Mesodermal cell (in vitro differentiated cells): ENCODE data around the gene PIGB. TPM values are rescaled to one million over a fixed set of nuclear protein-coding genes. Genes with fewer than 3 reads are reported as not detected.
"Not testable (repeated sequence)": the region's sequence is repeated elsewhere in the genome, so short reads cannot be mapped to it uniquely, and the experiment has no call there.

Experiments
- H3K27ac ChIP-seq: 2 replicates; pipeline ENCODE4 v1.7.0; 2013; ENCODE audit warnings: mild to moderate bottlenecking, low read depth, low read length, moderate library complexity; ENCODE audit not compliant: severe bottlenecking
- H3K36me3 ChIP-seq: 2 replicates; pipeline ENCODE4 v1.7.1; 2013; ENCODE audit warnings: mild to moderate bottlenecking, low read length, moderate library complexity; ENCODE audit not compliant: control insufficient read depth, insufficient read depth
- H3K4me1 ChIP-seq: one replicate; pipeline ENCODE4 v1.7.1; 2013; ENCODE audit warnings: mild to moderate bottlenecking, low read length; ENCODE audit not compliant: insufficient read depth, control insufficient read depth, poor library complexity, severe bottlenecking
- H3K4me3 ChIP-seq: 2 replicates; pipeline ENCODE4 v1.7.0; 2013; ENCODE audit warnings: low read length, control low read depth, mild to moderate bottlenecking; ENCODE audit not compliant: insufficient read depth, poor library complexity, severe bottlenecking; ENCODE audit errors: extremely low read depth
- H3K9me3 ChIP-seq: 2 replicates; pipeline ENCODE4 v1.7.1; 2013; ENCODE audit warnings: mild to moderate bottlenecking, low read length, moderate library complexity; ENCODE audit not compliant: control insufficient read depth
- WGBS, 2 experiments: methylation state at CpG; one replicate each; pipeline ENCODE4 v1.1.5; 2013; ENCODE audit warnings: missing lambda C conversion rate in 2 of 2; ENCODE audit not compliant: insufficient coverage in 2 of 2; 5-methylcytosine and 5-hydroxymethylcytosine counted together
- polyA plus RNA-seq, 2 experiments: library from polyadenylated mRNA; stranded (reverse); fragments of 50-300 nt; gene quantifications; one replicate each; pipeline ENCODE4 v1.2.3, GENCODE V29; 2013

PIGB gene
- 9.2 TPM for polyA plus RNA-seq (2013, experiment 1 of 2)
- polyA plus RNA-seq (2013, experiment 2 of 2), result 11.1 TPM

GRCh38 chr15:55318588-55319494 lies at the start of gene PIGB, which contains the start of gene PIGBOS1:
TSS of gene PIGB (plus strand) at chr15:55319222. CDS start at chr15:55319251, 29 bp downstream.
TSS of gene PIGBOS1 (minus strand) at chr15:55319123. CDS start at chr15:55317792, 1,331 bp downstream.
- Histone ChIP-seq H3K4me1 (no peaks in the 10 kb centered on the region), H3K4me3 (peak within 1 kb of the TSS; percentile 68), H3K27ac (peak within 1 kb of the TSS; percentile 73), H3K9me3 (no peaks in the 10 kb centered on the region), H3K36me3 (peaks cover 5% of the 10 kb centered on the region)
- WGBS, 2 experiments, result 7% methylated on average over 43 of the region's 49 CpGs

DNA sequence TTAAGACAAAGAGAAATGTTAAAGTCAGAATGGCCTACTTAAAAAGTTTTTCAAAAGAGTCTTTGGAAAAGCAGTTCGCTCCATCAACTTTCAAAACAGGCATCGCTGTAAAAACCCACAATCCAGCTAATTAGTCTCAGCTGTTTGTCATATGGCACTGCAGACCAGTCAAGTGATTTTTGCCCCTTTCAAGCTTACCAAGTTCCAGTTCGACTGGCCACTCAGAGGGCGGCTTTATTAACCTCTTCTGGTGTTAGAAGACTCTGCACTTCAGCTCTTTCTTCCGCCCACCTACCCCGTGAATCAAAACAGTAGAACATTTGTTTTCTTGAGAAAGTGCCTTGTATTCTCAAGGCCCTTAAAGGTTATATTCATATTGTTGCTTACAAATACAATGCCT lies 48.7 kb upstream of the PIGB start:
- H3K4me3 ChIP-seq, result no peak overlapping the region
- H3K4me1 ChIP-seq, result peaks cover 5% of the 10 kb centered on the region
- no peak overlapping the region for H3K27ac ChIP-seq
- no peaks in the 10 kb centered on the region for H3K9me3 ChIP-seq
- no peaks in the 10 kb centered on the region for H3K36me3 ChIP-seq
- 91 to 100% methylated on average over 4 to 5 of the region's 6 CpGs for WGBS, 2 experiments

GRCh38 chr15:55276324-55276723 lies 42.7 kb upstream of the PIGB start:
- WGBS, 2 experiments, result 100% methylated on average over 3 of the region's 5 CpGs; no CpG with 5 or more reads in 1 of the 2 experiments
- Histone ChIP-seq H3K4me1 (peaks cover 5% of the 10 kb centered on the region), H3K9me3 (no peaks in the 10 kb centered on the region), H3K4me3 (no peak overlapping the region), H3K27ac (no peak overlapping the region), H3K36me3 (no peaks in the 10 kb centered on the region)

GRCh38 chr15:55277116-55277564 lies 41.9 kb upstream of the PIGB start:
- Histone ChIP-seq H3K27ac (no peak overlapping the region), H3K36me3 (no peaks in the 10 kb centered on the region)
- 91 to 94% methylated on average over 7 of the region's 7 CpGs for WGBS, 2 experiments

GRCh38 chr15:55277715-55278114 lies 41.3 kb upstream of the PIGB start:
- H3K9me3 ChIP-seq, result no peaks in the 10 kb centered on the region
- WGBS, 2 experiments, result 71% methylated on average over 1 of the region's 2 CpGs; no CpG with 5 or more reads in 1 of the 2 experiments
- H3K4me3 ChIP-seq, result no peak overlapping the region
- H3K27ac ChIP-seq, result no peak overlapping the region
- H3K4me1 ChIP-seq, result peaks cover 8% of the 10 kb centered on the region
- H3K36me3 ChIP-seq, result no peaks in the 10 kb centered on the region

More at GRCh38 chr15:55277116-55277564, 41.9 kb upstream of the PIGB start:
- peaks cover 5% of the 10 kb centered on the region for H3K4me1 ChIP-seq
- no peaks in the 10 kb centered on the region for H3K9me3 ChIP-seq
- no peak overlapping the region for H3K4me3 ChIP-seq

GRCh38 chr15:55279100-55279745 lies 39.8 kb upstream of the PIGB start:
- no peak overlapping the region for H3K4me3 ChIP-seq
- no peaks in the 10 kb centered on the region for H3K9me3 ChIP-seq
- H3K27ac ChIP-seq, result no peak overlapping the region
- no peaks in the 10 kb centered on the region for H3K36me3 ChIP-seq
- peaks cover 8% of the 10 kb centered on the region for H3K4me1 ChIP-seq
- 100% methylated on average over 1 of the region's 2 CpGs; no CpG with 5 or more reads in 1 of the 2 experiments for WGBS, 2 experiments

- peaks cover 8% of the 10 kb centered on the region for H3K4me1 ChIP-seq
- peak overlapping the region; percentile 47 for H3K27ac ChIP-seq
- no peaks in the 10 kb centered on the region for H3K9me3 ChIP-seq
- WGBS, 2 experiments, result 94 to 100% methylated on average over 2 to 4 of the region's 4 CpGs
- H3K4me3 ChIP-seq, result no peak overlapping the region
- no peaks in the 10 kb centered on the region for H3K36me3 ChIP-seq
Observed at GRCh38 chr15:55279746-55280351, 39.2 kb upstream of the PIGB start.

GRCh38 chr15:55280589-55280988 lies 38.4 kb upstream of the PIGB start:
- H3K36me3 ChIP-seq, H3K4me1 ChIP-seq, H3K4me3 ChIP-seq, H3K27ac ChIP-seq, H3K9me3 ChIP-seq: not testable (repeated sequence)
- WGBS, 2 experiments, result no CpG with 5 or more reads among the region's 2 CpGs

- Histone ChIP-seq H3K27ac (no peak overlapping the region), H3K36me3 (no peaks in the 10 kb centered on the region), H3K4me1 (peaks cover 8% of the 10 kb centered on the region), H3K4me3 (no peak overlapping the region), H3K9me3 (no peaks in the 10 kb centered on the region)
Observed at GRCh38 chr15:55281517-55282228, 37.3 kb upstream of the PIGB start.

DNA sequence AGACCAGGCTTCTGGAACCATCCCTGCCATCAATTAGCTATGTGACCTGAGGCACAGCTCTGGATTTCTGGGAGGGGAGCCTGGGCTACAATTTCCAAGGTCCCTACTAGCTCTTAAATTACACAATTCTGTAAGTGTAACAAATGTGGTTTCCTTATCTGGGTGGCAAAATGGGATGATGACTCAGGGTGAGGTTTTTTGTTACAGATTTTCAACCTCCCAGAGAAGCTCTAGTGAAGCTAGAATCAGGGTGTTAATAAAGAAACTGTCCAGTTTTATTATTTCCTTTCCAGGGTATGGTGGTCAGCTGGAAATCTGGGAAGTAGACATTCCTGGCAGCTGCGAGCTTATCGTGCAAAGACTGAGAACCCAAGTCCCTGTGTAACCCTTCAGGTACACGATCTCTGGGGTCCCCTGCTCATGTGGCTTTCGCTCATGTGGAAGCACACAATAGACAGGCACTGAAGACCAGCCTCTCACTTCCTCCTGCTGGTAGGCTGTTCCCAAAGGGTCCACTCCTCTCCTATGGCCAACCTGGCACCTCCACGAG lies 36.7 kb upstream of the PIGB start:
- WGBS, 2 experiments, result 80 to 84% methylated on average over 4 to 5 of the region's 5 CpGs
- no peaks in the 10 kb centered on the region for H3K36me3 ChIP-seq
- no peak overlapping the region for H3K27ac ChIP-seq
- no peak overlapping the region for H3K4me3 ChIP-seq
- H3K9me3 ChIP-seq, result no peaks in the 10 kb centered on the region
- H3K4me1 ChIP-seq, result peaks cover 8% of the 10 kb centered on the region
